K562 (cell line): ENCODE results near the gene MAB21L1. TPM values are rescaled to one million over a fixed set of nuclear protein-coding genes. Genes with fewer than 3 reads are reported as not detected.

Experiments used
- ATAC-seq: fragments of 200-7000 bp; cut with Tn5 transposase; 3 replicates; pipeline ENCODE4 v1.9.1; 2020; ENCODE audit warnings: moderate library complexity
- BruUV-seq: library from RNA; stranded (reverse); fragments of 400-500 nt; replicated peaks from 2 replicates; lab custom pipeline; 2021; lab: Mats Ljungman, UMichigan
- CTCF ChIA-PET: fragments of 300-600 bp; formaldehyde crosslinking; extraction: SDS; loops from one replicate; lab custom pipeline; 2021; ENCODE audit warnings: low intra/inter-chr PET ratio; lab: Yijun Ruan, JAX
- POLR2A ChIA-PET: fragments of 300-600, 350-650 bp; sonication (Branson Sonifier 250); formaldehyde crosslinking; extraction: SDS; loops from one replicate; lab custom pipeline; 2021; ENCODE audit warnings: antibody characterized with exemption, inconsistent platforms; lab: Yijun Ruan, JAX
- DNase-seq, 4 experiments: peaks; one replicate each; pipeline versions ENCODE4 v3.0.0 to v3.0.0-alpha.2; 2011 to 2018; ENCODE audit warnings: low spot score in 3 of 4, mixed read lengths in 3 of 4; ENCODE audit errors: extremely low read depth in 1 of 4
- FAIRE-seq: peaks from 2 replicates; lab custom pipeline; 2011; peaks lifted over from hg19 to GRCh38; lab: Jason Lieb, UNC
- H2AFZ ChIP-seq: 2 replicates; pipeline ENCODE4 v1.6.0; 2011; ENCODE audit warnings: low read depth, low read length, control low read depth, inconsistent platforms
- H3K27ac ChIP-seq: fragments of 200-600 bp; 3 replicates; pipeline ENCODE4 v1.8.0; 2011; ENCODE audit warnings: low read depth, mild to moderate bottlenecking, control low read depth, inconsistent platforms, low read length, moderate library complexity, mixed read lengths; ENCODE audit errors: extremely low read depth
- H3K27me3 ChIP-seq, 2 experiments: fragments of 300-600 bp in 1 of 2; 2 replicates in 1 of 2; 3 replicates in 1 of 2; pipeline versions ENCODE4 v1.6.0 to v1.8.0; 2011; ENCODE audit warnings: inconsistent platforms in 2 of 2, low read length in 2 of 2, mild to moderate bottlenecking in 1 of 2, mixed read lengths in 1 of 2, moderate library complexity in 1 of 2; ENCODE audit not compliant: control insufficient read depth in 2 of 2, insufficient read depth in 2 of 2
- H3K36me3 ChIP-seq: fragments of 300-600 bp; 3 replicates; pipeline ENCODE4 v1.8.0; 2011; ENCODE audit warnings: mild to moderate bottlenecking, low read length, inconsistent platforms; ENCODE audit not compliant: control insufficient read depth, insufficient read depth
- H3K4me1 ChIP-seq, 2 experiments: fragments of 200-600 bp in 1 of 2; replicated peaks in 1 of 2; 2 replicates in 1 of 2; 3 replicates in 1 of 2; pipeline versions ENCODE4 v1.5.1 to v1.8.0; 2011; ENCODE audit warnings: inconsistent platforms in 2 of 2, low read length in 2 of 2, mild to moderate bottlenecking in 1 of 2, mixed read lengths in 1 of 2, moderate library complexity in 1 of 2; ENCODE audit not compliant: control insufficient read depth in 2 of 2, insufficient read depth in 2 of 2
- H3K4me2 ChIP-seq: 2 replicates; pipeline ENCODE4 v1.6.1; 2011; ENCODE audit warnings: low read length, control low read depth, inconsistent platforms, mixed read lengths; ENCODE audit not compliant: insufficient read depth
- H3K4me3 ChIP-seq: fragments of 200-600 bp; sonication (generic), shearing (Covaris generic); 2 replicates; pipeline ENCODE4 v1.5.1; 2016; ENCODE audit warnings: control low read depth, inconsistent platforms
- H3K79me2 ChIP-seq: fragments of 200-600 bp; 3 replicates; pipeline ENCODE4 v1.8.0; 2011; ENCODE audit warnings: low read length, inconsistent platforms; ENCODE audit not compliant: control insufficient read depth, insufficient read depth
- H3K9ac ChIP-seq, 2 experiments: 2 replicates each; pipeline versions ENCODE4 v1.6.0 to v1.6.1; 2011; ENCODE audit warnings: low read depth in 2 of 2, low read length in 2 of 2, control low read depth in 1 of 2, inconsistent platforms in 1 of 2, mild to moderate bottlenecking in 1 of 2, mixed read lengths in 1 of 2; ENCODE audit not compliant: insufficient read depth in 1 of 2
- H3K9me1 ChIP-seq: one replicate; pipeline ENCODE4 v1.6.0; 2011; ENCODE audit warnings: inconsistent platforms, mild to moderate bottlenecking, low read length, moderate library complexity; ENCODE audit not compliant: control insufficient read depth, insufficient read depth
- H3K9me3 ChIP-seq: replicated peaks from 2 replicates; pipeline ENCODE4 v1.5.1; 2011; ENCODE audit warnings: low read depth, low read length, inconsistent platforms; ENCODE audit not compliant: control insufficient read depth, insufficient read depth
- H4K20me1 ChIP-seq: replicated peaks from 2 replicates; pipeline ENCODE4 v1.6.1; 2011; ENCODE audit warnings: low read length, inconsistent platforms, mixed read lengths; ENCODE audit not compliant: control insufficient read depth, insufficient read depth
- FOXJ3 ChIP-seq: sonication (generic); formaldehyde crosslinking; IDR thresholded peaks from 2 replicates; pipeline ENCODE4 v1.4.0; 2020; ENCODE audit warnings: mild to moderate bottlenecking, missing genetic modification reagents
- NCOA6 ChIP-seq: fragments of 450-650 bp; IDR thresholded peaks from 2 replicates; pipeline ENCODE4 v1.6.1; 2017; ENCODE audit warnings: mild to moderate bottlenecking
- PHB2 ChIP-seq: fragments of 450-650 bp; IDR thresholded peaks from 2 replicates; pipeline ENCODE4 v1.6.1; 2017; ENCODE audit warnings: low read depth
- TRIM28 ChIP-seq: fragments of 450-650 bp; IDR thresholded peaks from 2 replicates; pipeline ENCODE4 v1.6.1; 2017
- ZNF324 ChIP-seq: fragments of 250-450 bp; sonication (Bioruptor Pico); IDR thresholded peaks from 2 replicates; pipeline ENCODE4 v1.4.0; 2020; ENCODE audit warnings: mild to moderate bottlenecking
- ZNF79 ChIP-seq: fragments of 250-450 bp; sonication (Bioruptor Pico); IDR thresholded peaks from 2 replicates; pipeline ENCODE4 v1.4.0; 2020; ENCODE audit warnings: low read depth, mild to moderate bottlenecking, moderate library complexity
- WGBS: fragments of 100-300 bp; shearing (Covaris generic); methylation state at CpG from one replicate; pipeline ENCODE4 v1.1.6; 2016; ENCODE audit warnings: low coverage, mixed read lengths; ENCODE audit not compliant: insufficient coverage; ENCODE audit errors: missing lambda C conversion rate; 5-methylcytosine and 5-hydroxymethylcytosine counted together
- in situ Hi-C: fragments of 300-500 bp; cut with MboI; formaldehyde crosslinking; loops from 4 replicates; pipeline ENCODE4 v1.15.0; 2018; ENCODE audit warnings: inconsistent platforms, mixed read lengths
- intact Hi-C: fragments of 100-400 bp; cut with micrococcal nuclease; formaldehyde crosslinking; loops from 2 replicates; pipeline ENCODE4 v1.14.2; 2022
- polyA plus RNA-seq, 8 experiments: library from polyadenylated mRNA; depleted of rRNA in 4 of 8; stranded (reverse) in 5 of 8; unstranded in 3 of 8; fragments of >200 nt; fragmentation: Nextera tagmentation in 2 of 8; fragmentation: Illumina TruSeq in 1 of 8; extraction: Ambion mirVana in 2 of 8; extraction: Trizol in 1 of 8; gene quantifications; 2 replicates each; pipeline versions ENCODE4 v1.2.1 to v1.2.3, GENCODE V29; 2011 to 2014; ENCODE audit warnings: inconsistent platforms in 1 of 8, missing spikeins in 1 of 8
- total RNA-seq, 7 experiments: library from RNA; depleted of rRNA in 6 of 7; stranded (reverse); fragments of >200 nt in 6 of 7; fragmentation: Illumina TruSeq in 2 of 7; extraction: Trizol in 2 of 7; gene quantifications; 2 replicates each; pipeline versions ENCODE4 v1.2.1 to v1.2.3, GENCODE V29; 2011 to 2021; ENCODE audit warnings: low replicate concordance in 1 of 7
- TF ChIP-seq, protein P1 (sequence below): fragments of 250-450 bp; sonication (Bioruptor Pico); IDR thresholded peaks from 2 replicates; pipeline ENCODE4 v1.4.0; 2020; ENCODE audit warnings: mild to moderate bottlenecking, moderate library complexity, borderline replicate concordance
- TF ChIP-seq, protein P2 (sequence below): fragments of 450-650 bp; formaldehyde crosslinking; IDR thresholded peaks from 2 replicates; pipeline ENCODE4 v1.4.0; 2020; ENCODE audit warnings: mild to moderate bottlenecking
- TF ChIP-seq, protein P3 (sequence below), 2 experiments: fragments of 450-650 bp in 1 of 2; sonication (generic) in 1 of 2; formaldehyde crosslinking; conservative IDR thresholded peaks; 2 replicates each; pipeline versions ENCODE4 v1.4.0 to v1.8.1; 2020 to 2022; ENCODE audit warnings: mild to moderate bottlenecking in 1 of 2, missing genetic modification reagents in 1 of 2
- TF ChIP-seq, protein P4 (sequence below): fragments of 450-650 bp; IDR thresholded peaks from 2 replicates; pipeline ENCODE4 v1.6.1; 2016
- TF ChIP-seq, protein P5 (sequence below), 2 experiments: fragments of 450-650 bp; IDR thresholded peaks; 2 replicates each; pipeline ENCODE4 v1.6.1; 2016
- TF ChIP-seq, protein P6 (sequence below): fragments of 250-450 bp; sonication (Bioruptor Pico); IDR thresholded peaks from 2 replicates; pipeline ENCODE4 v1.8.0; 2022; ENCODE audit warnings: inconsistent platforms

MAB21L1 gene
- total and polyA plus RNA-seq, 9 of the 15 experiments (the other 6 are each of a cell fraction or from before 2014, with no cell fraction given), result not detected

DNA sequence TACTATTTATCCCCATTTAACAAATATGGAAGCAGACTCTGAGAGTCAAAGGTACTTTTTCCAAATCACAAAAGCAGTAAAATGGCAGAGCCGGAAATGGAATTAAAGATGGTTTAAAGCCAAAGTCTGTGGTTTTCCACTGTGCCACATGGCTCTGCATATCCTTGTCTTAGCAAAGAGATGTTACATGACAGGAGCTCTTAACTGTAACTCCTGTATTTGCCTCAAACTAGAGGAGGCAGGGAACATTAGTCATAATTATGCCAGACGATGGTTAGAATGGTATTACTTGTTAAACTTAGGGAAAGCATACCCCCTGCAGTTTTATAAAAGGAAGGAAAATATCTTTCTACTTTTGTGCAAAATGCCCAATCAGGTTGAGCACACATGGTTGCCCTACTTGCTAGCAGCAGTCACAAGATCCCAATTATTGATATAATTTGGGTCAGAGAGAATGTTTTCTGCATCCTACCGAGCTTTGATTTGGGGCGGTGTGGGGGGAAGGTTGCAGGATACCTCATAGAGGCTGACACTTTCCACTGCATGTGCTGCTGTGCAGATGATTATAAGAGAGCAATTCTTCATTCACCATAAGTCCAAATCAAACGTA, 42.0 kb upstream of the MAB21L1 start:
- FAIRE-seq (no peak), ATAC-seq (no peak), DNase-seq (no peak)
- H3K36me3 ChIP-seq, result no peaks in the 10 kb centered on the region
- no peaks in the 10 kb centered on the region for H3K9me3 ChIP-seq
- in situ Hi-C loops, result no loop called here
- ChIA-PET CTCF (no interaction called here), POLR2A (no interaction called here)
- no peak overlapping the region for H3K9ac ChIP-seq
- H3K9me1 ChIP-seq, result no peaks in the 10 kb centered on the region
- intact Hi-C loops, result no loop called here
- no peaks in the 10 kb centered on the region for H4K20me1 ChIP-seq
- no peak overlapping the region for H3K4me2 ChIP-seq
- H3K27ac ChIP-seq, result no peak overlapping the region
- 0% methylated on average over 5 of the region's 5 CpGs for WGBS
- H3K79me2 ChIP-seq, result no peaks in the 10 kb centered on the region
- no peaks in the 10 kb centered on the region for H3K4me1 ChIP-seq
- no peak overlapping the region for H3K4me3 ChIP-seq
- BruUV-seq, result no TSS peak
- no peaks in the 10 kb centered on the region for H3K27me3 ChIP-seq
- H2AFZ ChIP-seq, result no peak overlapping the region
- TF ChIP-seq, protein P1, sequence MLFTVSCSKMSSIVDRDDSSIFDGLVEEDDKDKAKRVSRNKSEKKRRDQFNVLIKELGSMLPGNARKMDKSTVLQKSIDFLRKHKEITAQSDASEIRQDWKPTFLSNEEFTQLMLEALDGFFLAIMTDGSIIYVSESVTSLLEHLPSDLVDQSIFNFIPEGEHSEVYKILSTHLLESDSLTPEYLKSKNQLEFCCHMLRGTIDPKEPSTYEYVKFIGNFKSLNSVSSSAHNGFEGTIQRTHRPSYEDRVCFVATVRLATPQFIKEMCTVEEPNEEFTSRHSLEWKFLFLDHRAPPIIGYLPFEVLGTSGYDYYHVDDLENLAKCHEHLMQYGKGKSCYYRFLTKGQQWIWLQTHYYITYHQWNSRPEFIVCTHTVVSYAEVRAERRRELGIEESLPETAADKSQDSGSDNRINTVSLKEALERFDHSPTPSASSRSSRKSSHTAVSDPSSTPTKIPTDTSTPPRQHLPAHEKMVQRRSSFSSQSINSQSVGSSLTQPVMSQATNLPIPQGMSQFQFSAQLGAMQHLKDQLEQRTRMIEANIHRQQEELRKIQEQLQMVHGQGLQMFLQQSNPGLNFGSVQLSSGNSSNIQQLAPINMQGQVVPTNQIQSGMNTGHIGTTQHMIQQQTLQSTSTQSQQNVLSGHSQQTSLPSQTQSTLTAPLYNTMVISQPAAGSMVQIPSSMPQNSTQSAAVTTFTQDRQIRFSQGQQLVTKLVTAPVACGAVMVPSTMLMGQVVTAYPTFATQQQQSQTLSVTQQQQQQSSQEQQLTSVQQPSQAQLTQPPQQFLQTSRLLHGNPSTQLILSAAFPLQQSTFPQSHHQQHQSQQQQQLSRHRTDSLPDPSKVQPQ (CRISPR knock-in tag), result no peak
- TF ChIP-seq NCOA6 (no peak), FOXJ3 (CRISPR knock-in tag) (no peak), ZNF324 (CRISPR knock-in tag) (no peak), PHB2 (no peak), TRIM28 (no peak), ZNF79 (CRISPR knock-in tag) (no peak)
- TF ChIP-seq, protein P2, sequence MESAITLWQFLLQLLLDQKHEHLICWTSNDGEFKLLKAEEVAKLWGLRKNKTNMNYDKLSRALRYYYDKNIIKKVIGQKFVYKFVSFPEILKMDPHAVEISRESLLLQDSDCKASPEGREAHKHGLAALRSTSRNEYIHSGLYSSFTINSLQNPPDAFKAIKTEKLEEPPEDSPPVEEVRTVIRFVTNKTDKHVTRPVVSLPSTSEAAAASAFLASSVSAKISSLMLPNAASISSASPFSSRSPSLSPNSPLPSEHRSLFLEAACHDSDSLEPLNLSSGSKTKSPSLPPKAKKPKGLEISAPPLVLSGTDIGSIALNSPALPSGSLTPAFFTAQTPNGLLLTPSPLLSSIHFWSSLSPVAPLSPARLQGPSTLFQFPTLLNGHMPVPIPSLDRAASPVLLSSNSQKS (CRISPR knock-in tag), result no peak
- TF ChIP-seq, protein P3, sequence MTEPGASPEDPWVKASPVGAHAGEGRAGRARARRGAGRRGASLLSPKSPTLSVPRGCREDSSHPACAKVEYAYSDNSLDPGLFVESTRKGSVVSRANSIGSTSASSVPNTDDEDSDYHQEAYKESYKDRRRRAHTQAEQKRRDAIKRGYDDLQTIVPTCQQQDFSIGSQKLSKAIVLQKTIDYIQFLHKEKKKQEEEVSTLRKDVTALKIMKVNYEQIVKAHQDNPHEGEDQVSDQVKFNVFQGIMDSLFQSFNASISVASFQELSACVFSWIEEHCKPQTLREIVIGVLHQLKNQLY (CRISPR knock-in tag; conservative IDR thresholded peaks at IDR 0.05), result no peak
- TF ChIP-seq, protein P4, sequence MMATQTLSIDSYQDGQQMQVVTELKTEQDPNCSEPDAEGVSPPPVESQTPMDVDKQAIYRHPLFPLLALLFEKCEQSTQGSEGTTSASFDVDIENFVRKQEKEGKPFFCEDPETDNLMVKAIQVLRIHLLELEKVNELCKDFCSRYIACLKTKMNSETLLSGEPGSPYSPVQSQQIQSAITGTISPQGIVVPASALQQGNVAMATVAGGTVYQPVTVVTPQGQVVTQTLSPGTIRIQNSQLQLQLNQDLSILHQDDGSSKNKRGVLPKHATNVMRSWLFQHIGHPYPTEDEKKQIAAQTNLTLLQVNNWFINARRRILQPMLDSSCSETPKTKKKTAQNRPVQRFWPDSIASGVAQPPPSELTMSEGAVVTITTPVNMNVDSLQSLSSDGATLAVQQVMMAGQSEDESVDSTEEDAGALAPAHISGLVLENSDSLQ, result no peak
- TF ChIP-seq, protein P5, sequence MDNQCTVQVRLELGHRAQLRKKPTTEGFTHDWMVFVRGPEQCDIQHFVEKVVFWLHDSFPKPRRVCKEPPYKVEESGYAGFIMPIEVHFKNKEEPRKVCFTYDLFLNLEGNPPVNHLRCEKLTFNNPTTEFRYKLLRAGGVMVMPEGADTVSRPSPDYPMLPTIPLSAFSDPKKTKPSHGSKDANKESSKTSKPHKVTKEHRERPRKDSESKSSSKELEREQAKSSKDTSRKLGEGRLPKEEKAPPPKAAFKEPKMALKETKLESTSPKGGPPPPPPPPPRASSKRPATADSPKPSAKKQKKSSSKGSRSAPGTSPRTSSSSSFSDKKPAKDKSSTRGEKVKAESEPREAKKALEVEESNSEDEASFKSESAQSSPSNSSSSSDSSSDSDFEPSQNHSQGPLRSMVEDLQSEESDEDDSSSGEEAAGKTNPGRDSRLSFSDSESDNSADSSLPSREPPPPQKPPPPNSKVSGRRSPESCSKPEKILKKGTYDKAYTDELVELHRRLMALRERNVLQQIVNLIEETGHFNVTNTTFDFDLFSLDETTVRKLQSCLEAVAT (IDR thresholded peaks at IDR 0.05), result no peak
- TF ChIP-seq, protein P6, sequence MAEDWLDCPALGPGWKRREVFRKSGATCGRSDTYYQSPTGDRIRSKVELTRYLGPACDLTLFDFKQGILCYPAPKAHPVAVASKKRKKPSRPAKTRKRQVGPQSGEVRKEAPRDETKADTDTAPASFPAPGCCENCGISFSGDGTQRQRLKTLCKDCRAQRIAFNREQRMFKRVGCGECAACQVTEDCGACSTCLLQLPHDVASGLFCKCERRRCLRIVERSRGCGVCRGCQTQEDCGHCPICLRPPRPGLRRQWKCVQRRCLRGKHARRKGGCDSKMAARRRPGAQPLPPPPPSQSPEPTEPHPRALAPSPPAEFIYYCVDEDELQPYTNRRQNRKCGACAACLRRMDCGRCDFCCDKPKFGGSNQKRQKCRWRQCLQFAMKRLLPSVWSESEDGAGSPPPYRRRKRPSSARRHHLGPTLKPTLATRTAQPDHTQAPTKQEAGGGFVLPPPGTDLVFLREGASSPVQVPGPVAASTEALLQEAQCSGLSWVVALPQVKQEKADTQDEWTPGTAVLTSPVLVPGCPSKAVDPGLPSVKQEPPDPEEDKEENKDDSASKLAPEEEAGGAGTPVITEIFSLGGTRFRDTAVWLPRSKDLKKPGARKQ, result no peak
